HEK293T (cell line): Measurements from ENCODE around the gene SLC9C2.
"Not testable (repeated sequence)": the region's sequence is repeated elsewhere in the genome, so short reads cannot be mapped to it uniquely, and the experiment has no call there.

Experiments used
- ARNT ChIP-seq: fragments of 450-650 bp; IDR thresholded peaks from 2 replicates; pipeline ENCODE4 v1.6.1; 2017; ENCODE audit warnings: mild to moderate bottlenecking
- BHLHE40 ChIP-seq: fragments of 450-650 bp; IDR thresholded peaks from 2 replicates; pipeline ENCODE4 v1.6.1; 2016; ENCODE audit warnings: mild to moderate bottlenecking, moderate library complexity, borderline replicate concordance
- FOXA1 ChIP-seq: fragments of 450-650 bp; IDR thresholded peaks from 2 replicates; pipeline ENCODE4 v1.6.1; 2016; ENCODE audit warnings: mild to moderate bottlenecking
- FOXK2 ChIP-seq: fragments of 450-650 bp; IDR thresholded peaks from 2 replicates; pipeline ENCODE4 v1.6.1; 2016; ENCODE audit warnings: mild to moderate bottlenecking
- FOXM1 ChIP-seq: fragments of 450-650 bp; IDR thresholded peaks from 2 replicates; pipeline ENCODE4 v1.6.1; 2017; ENCODE audit warnings: mild to moderate bottlenecking, borderline replicate concordance
- PKNOX1 ChIP-seq: fragments of 450-650 bp; IDR thresholded peaks from 2 replicates; pipeline ENCODE4 v1.6.1; 2016
- SP1 ChIP-seq: fragments of 450-650 bp; IDR thresholded peaks from 2 replicates; pipeline ENCODE4 v1.6.1; 2017
- SUZ12 ChIP-seq: fragments of 450-650 bp; IDR thresholded peaks from 2 replicates; pipeline ENCODE4 v1.6.1; 2016; ENCODE audit warnings: mild to moderate bottlenecking
- TARDBP ChIP-seq: fragments of 450-650 bp; IDR thresholded peaks from 2 replicates; pipeline ENCODE4 v1.6.1; 2016
- ZNF384 ChIP-seq: fragments of 450-650 bp; IDR thresholded peaks from 2 replicates; pipeline ENCODE4 v1.6.1; 2016

- TF ChIP-seq BHLHE40, SUZ12, SP1, PKNOX1, ARNT, FOXA1, ZNF384, FOXK2, FOXM1, TARDBP: not testable (repeated sequence)
Measured at GRCh38 chr1:173493125-173493524, 109.7 kb downstream of the SLC9C2 start.
